Mucosa of stomach (tissue), 1 donor: Measurements from ENCODE around the gene LRSAM1.

Experiments
- H3K27me3 ChIP-seq: one replicate; pipeline ENCODE4 v1.7.0; 2013; ENCODE audit warnings: mild to moderate bottlenecking, low read length; ENCODE audit not compliant: control insufficient read depth, insufficient read depth
- H3K36me3 ChIP-seq: one replicate; pipeline ENCODE4 v1.7.0; 2013; ENCODE audit warnings: low read length; ENCODE audit not compliant: control insufficient read depth, insufficient read depth
- H3K4me1 ChIP-seq: one replicate; pipeline ENCODE4 v1.7.0; 2013; ENCODE audit warnings: mild to moderate bottlenecking, low read length; ENCODE audit not compliant: control insufficient read depth, insufficient read depth
- H3K4me3 ChIP-seq: one replicate; pipeline ENCODE4 v1.7.0; 2013; ENCODE audit warnings: low read length
- H3K9ac ChIP-seq: one replicate; pipeline ENCODE4 v1.7.0; 2013; ENCODE audit warnings: mild to moderate bottlenecking, low read length, moderate library complexity
- H3K9me3 ChIP-seq: one replicate; pipeline ENCODE4 v1.7.0; 2013; ENCODE audit warnings: mild to moderate bottlenecking, low read length, moderate library complexity; ENCODE audit not compliant: control insufficient read depth
- donor health status: Pancreatic carcinoma.

The LRSAM1 gene

DNA sequence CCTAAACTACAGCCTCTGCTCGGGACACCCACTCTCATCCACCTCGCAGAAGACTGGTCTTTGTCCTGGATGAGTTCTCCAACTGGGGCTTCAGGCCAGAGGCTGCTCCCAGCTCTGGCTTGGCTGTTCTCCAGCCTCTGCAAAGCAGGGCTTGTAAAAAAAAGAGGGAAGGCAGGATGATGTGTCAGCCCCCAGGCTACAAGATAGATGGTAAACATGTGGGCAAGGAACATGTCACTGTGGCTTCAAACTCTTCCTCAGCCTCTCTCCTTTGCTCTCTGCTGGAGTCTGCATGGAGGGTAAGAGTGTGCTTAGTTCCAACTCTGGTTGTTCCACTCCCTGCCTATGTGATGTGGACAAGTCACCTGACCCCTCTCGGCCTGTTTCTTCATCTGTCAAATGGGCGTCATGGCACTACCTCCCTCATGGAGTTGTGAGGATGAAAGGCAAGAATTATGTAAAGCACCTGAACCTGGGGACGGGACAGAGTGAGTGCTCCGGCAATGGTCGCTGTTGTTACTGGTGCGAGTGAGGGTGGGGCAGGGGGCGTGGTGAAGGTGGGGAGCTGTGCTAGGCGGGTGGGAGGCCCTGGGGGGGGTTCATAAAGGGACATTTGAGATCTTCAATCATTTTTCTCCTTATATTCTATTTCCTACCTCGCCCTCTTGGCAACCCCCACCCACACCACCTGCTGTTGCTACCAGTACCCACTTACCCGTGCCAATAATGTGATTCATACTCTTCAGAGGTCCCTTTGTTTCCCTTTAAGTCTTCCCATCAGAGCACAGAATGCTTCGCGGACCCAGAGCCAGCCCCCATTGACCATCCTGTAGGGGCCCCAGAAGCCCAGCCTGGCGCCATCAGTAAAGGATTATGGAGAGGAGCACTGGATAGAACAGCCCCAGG, 33.9 kb upstream of the LRSAM1 start:
- H3K4me3 ChIP-seq, result no peak overlapping the region
- H3K9ac ChIP-seq, result no peak overlapping the region
- H3K9me3 ChIP-seq, result no peaks in the 10 kb centered on the region
- peaks cover 4% of the 10 kb centered on the region for H3K4me1 ChIP-seq
- H3K27me3 ChIP-seq, result no peaks in the 10 kb centered on the region
- no peaks in the 10 kb centered on the region for H3K36me3 ChIP-seq

GRCh38 chr9:127418037-127418471, 33.3 kb upstream of the LRSAM1 start:
- H3K9ac ChIP-seq, result no peak overlapping the region

GRCh38 chr9:127419348-127419747, 32.0 kb upstream of the LRSAM1 start:
- H3K9me3 ChIP-seq, result no peaks in the 10 kb centered on the region
- no peaks in the 10 kb centered on the region for H3K27me3 ChIP-seq
- peaks cover 11% of the 10 kb centered on the region for H3K4me1 ChIP-seq
- H3K9ac ChIP-seq, result no peak overlapping the region
- H3K36me3 ChIP-seq, result no peaks in the 10 kb centered on the region
- no peak overlapping the region for H3K4me3 ChIP-seq

More at GRCh38 chr9:127418037-127418471, 33.3 kb upstream of the LRSAM1 start:
- Histone ChIP-seq H3K27me3 (no peaks in the 10 kb centered on the region), H3K9me3 (no peaks in the 10 kb centered on the region), H3K4me3 (no peak overlapping the region), H3K4me1 (peaks cover 10% of the 10 kb centered on the region), H3K36me3 (no peaks in the 10 kb centered on the region)

DNA sequence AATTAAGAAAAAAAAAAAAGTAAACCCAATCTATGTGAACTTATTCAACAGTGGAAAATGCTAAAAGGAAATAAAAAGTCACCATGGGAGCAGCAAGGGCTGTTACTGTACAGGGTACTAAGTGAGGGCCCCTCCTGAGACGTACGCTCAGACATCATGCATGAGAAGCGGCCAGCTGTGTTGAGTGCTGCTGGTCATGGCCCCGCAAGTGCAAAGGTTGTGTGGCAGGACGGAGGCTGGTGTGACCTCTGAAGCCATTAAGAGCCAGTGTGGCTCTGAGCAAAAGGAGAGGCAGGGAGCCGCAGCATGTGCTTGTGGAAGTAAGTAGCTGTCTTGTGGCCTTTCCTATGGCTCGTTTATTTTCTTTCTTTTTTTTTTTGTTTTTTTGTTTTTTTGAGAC, 30.3 kb upstream of the LRSAM1 start:
- Histone ChIP-seq H3K27me3 (no peaks in the 10 kb centered on the region), H3K9ac (no peak overlapping the region), H3K4me1 (peaks cover 23% of the 10 kb centered on the region), H3K4me3 (no peak overlapping the region), H3K9me3 (no peaks in the 10 kb centered on the region), H3K36me3 (no peaks in the 10 kb centered on the region)

DNA sequence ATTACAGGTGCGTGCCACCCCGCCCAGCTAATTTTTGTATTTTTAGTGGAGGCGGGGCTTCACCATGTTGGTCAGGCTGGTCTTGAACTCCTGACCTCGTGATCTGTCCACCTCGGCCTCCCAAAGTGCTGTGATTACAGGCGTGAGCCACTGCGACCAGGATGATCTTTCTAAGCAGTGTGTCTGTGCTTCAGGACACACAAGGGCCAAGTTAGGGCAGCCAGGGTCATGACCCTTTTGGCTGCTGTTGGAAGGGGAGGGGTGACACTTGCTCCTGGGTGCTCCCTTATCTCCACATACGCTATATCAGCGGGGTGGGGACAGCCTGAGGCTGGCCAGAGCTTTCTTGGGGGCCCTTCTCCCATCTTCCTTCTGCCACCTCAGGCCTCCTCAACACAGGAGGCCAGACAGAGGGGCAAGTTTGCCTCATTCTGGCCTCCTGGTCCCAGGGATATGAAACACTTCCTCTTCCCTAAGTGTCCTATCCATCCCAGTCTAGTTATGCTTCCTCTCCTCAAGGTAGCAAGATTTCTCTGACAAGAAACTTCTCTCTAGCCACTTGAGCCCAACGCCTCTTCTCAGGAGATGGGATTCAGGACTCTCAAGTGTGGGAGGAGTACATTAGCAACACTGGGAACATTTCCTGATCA, 29.1 kb upstream of the LRSAM1 start:
- H3K9me3 ChIP-seq, result no peaks in the 10 kb centered on the region
- H3K4me1 ChIP-seq, result peaks cover 23% of the 10 kb centered on the region
- no peaks in the 10 kb centered on the region for H3K36me3 ChIP-seq
- no peaks in the 10 kb centered on the region for H3K27me3 ChIP-seq
- H3K4me3 ChIP-seq, result peak overlapping the region; percentile 18
- H3K9ac ChIP-seq, result no peak overlapping the region

- Histone ChIP-seq H3K36me3 (no peaks in the 10 kb centered on the region), H3K4me1 (peaks cover 23% of the 10 kb centered on the region), H3K9me3 (no peaks in the 10 kb centered on the region), H3K27me3 (no peaks in the 10 kb centered on the region), H3K4me3 (peak overlapping the region; percentile 85), H3K9ac (peak overlapping the region; percentile 92)
These were observed 28.5 kb upstream of the LRSAM1 start for GRCh38 chr9:127422787-127423186.

GRCh38 chr9:127423476-127423933, 27.8 kb upstream of the LRSAM1 start:
- Histone ChIP-seq H3K9ac (peak overlapping the region; percentile 92), H3K36me3 (no peaks in the 10 kb centered on the region), H3K4me1 (peaks cover 23% of the 10 kb centered on the region), H3K27me3 (no peaks in the 10 kb centered on the region), H3K9me3 (no peaks in the 10 kb centered on the region), H3K4me3 (peak overlapping the region; percentile 85)

DNA sequence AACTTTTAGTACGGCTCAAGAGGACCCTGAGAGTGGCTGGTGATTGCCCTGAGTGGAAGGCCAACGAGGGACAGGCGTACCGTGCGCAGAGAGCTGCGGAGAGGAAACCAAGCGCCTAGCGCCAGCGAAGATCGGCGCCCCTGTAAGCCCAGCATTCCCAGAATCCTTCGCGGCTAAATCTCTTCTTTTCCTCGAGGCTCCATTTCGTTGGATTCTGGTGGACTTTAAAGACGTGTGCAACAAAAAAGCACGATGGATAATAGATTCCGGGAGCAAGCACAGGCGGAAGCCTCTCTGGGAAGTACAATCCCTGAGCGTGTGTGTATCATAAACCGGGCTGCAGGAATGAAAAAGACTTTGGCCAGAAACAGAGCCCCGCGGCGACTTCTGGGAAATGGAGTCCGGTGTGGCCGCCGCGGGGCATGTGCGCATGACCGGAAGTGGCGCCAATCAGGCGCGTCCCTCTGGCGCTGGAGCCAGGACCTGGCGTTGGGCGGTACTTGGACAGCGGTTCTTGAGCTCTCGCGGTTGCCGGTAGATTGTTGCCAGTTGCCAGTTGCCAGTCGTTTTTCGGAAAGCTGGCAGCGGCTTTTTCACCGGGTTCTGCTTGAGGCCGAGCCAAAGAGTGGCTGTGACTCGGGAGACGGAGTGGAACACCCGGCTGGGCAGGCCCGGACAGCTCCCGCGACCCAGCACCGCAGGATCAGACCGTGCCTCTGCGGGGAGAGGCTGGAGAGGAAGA, 27.2 kb upstream of the LRSAM1 start, which contains the start of gene ZNF79:
Gene ZNF79 (plus strand): TSS at position 449 of the 742 bp plus-strand sequence. CDS start 406 bp downstream, outside the sequence.
- Histone ChIP-seq H3K4me1 (peaks cover 23% of the 10 kb centered on the region), H3K9ac (peak within 1 kb of the TSS; percentile 92), H3K36me3 (no peaks in the 10 kb centered on the region), H3K4me3 (peak within 1 kb of the TSS; percentile 85), H3K27me3 (no peaks in the 10 kb centered on the region), H3K9me3 (no peaks in the 10 kb centered on the region)

GRCh38 chr9:127424676-127424999, 26.7 kb upstream of the LRSAM1 start:
- Histone ChIP-seq H3K36me3 (no peaks in the 10 kb centered on the region), H3K4me3 (peak overlapping the region; percentile 85), H3K9me3 (no peaks in the 10 kb centered on the region), H3K27me3 (no peaks in the 10 kb centered on the region), H3K4me1 (peaks cover 23% of the 10 kb centered on the region), H3K9ac (peak overlapping the region; percentile 92)

GRCh38 chr9:127426756-127427155, 24.6 kb upstream of the LRSAM1 start:
- no peaks in the 10 kb centered on the region for H3K36me3 ChIP-seq
- H3K4me1 ChIP-seq, result peaks cover 23% of the 10 kb centered on the region
- no peaks in the 10 kb centered on the region for H3K9me3 ChIP-seq
- H3K27me3 ChIP-seq, result no peaks in the 10 kb centered on the region
- no peak overlapping the region for H3K4me3 ChIP-seq
- no peak overlapping the region for H3K9ac ChIP-seq

- Histone ChIP-seq H3K4me3 (no peak overlapping the region), H3K27me3 (no peaks in the 10 kb centered on the region), H3K4me1 (peaks cover 11% of the 10 kb centered on the region), H3K9ac (no peak overlapping the region), H3K36me3 (no peaks in the 10 kb centered on the region), H3K9me3 (no peaks in the 10 kb centered on the region)
These were observed 23.0 kb upstream of the LRSAM1 start for GRCh38 chr9:127428348-127428747.
